Panc1 (cell line): ENCODE measurements around the gene ACCSL. TPM values are rescaled to one million over a fixed set of nuclear protein-coding genes. Genes with fewer than 3 reads are reported as not detected.

Experiments
- ATAC-seq: fragments of 200-7000 bp; cut with Tn5 transposase; 2 replicates; pipeline ENCODE4 v1.9.1; 2020; ENCODE audit warnings: mild to moderate bottlenecking, moderate library complexity
- BruUV-seq: library from RNA; stranded (reverse); fragments of 400-500 nt; replicated peaks from 2 replicates; lab custom pipeline; 2021; lab: Mats Ljungman, UMichigan
- CTCF ChIA-PET: fragments of 300-600 bp; sonication (Branson Sonifier 250); formaldehyde crosslinking; loops from one replicate; lab custom pipeline; 2022; ENCODE audit warnings: antibody characterized with exemption; lab: Charles Lee
- POLR2A ChIA-PET: fragments of 300-600 bp; sonication (Branson Sonifier 250); formaldehyde crosslinking; loops from one replicate; lab custom pipeline; 2022; ENCODE audit warnings: antibody characterized with exemption; lab: Charles Lee
- DNase-seq: peaks from one replicate; pipeline ENCODE4 v3.0.0-alpha.2; 2010; ENCODE audit warnings: low read depth, low spot score
- H3K27ac ChIP-seq: 2 replicates; pipeline ENCODE4 v1.5.1; 2011; ENCODE audit warnings: mild to moderate bottlenecking, low read length, inconsistent platforms
- H3K27me3 ChIP-seq: fragments of 200-500 bp; sonication (Bioruptor generic); 2 replicates; pipeline ENCODE4 v1.6.0; 2014; ENCODE audit warnings: low read length, inconsistent platforms; ENCODE audit not compliant: control insufficient read depth, insufficient read depth
- H3K36me3 ChIP-seq: fragments of 200-500 bp; sonication (Bioruptor generic); 2 replicates; pipeline ENCODE4 v1.5.1; 2014; ENCODE audit warnings: inconsistent platforms, mild to moderate bottlenecking, low read length, moderate library complexity; ENCODE audit not compliant: control insufficient read depth, insufficient read depth
- H3K4me1 ChIP-seq: 2 replicates; pipeline ENCODE4 v1.5.1; 2011; ENCODE audit warnings: inconsistent platforms, mild to moderate bottlenecking, low read length, moderate library complexity; ENCODE audit not compliant: control insufficient read depth, insufficient read depth
- H3K4me3 ChIP-seq, 2 experiments: 2 replicates each; pipeline ENCODE4 v1.5.1; 2011 to 2012; ENCODE audit warnings: low read depth in 2 of 2, low read length in 2 of 2, mild to moderate bottlenecking in 2 of 2, inconsistent platforms in 1 of 2, moderate library complexity in 1 of 2
- H3K9me3 ChIP-seq: fragments of 200-500 bp; sonication (Bioruptor generic); 2 replicates; pipeline ENCODE4 v1.5.1; 2014; ENCODE audit warnings: low read depth, mild to moderate bottlenecking, inconsistent platforms, low read length, moderate library complexity; ENCODE audit not compliant: control insufficient read depth, insufficient read depth
- CTCF ChIP-seq: fragments of 450-650 bp; IDR thresholded peaks from 2 replicates; pipeline ENCODE4 v1.5.1; 2017; ENCODE audit warnings: mild to moderate bottlenecking
- POLR2AphosphoS5 ChIP-seq: IDR thresholded peaks from 2 replicates; pipeline ENCODE4 v1.6.1; 2012; ENCODE audit warnings: mild to moderate bottlenecking, low read depth, low read length, moderate library complexity
- REST ChIP-seq, 2 experiments: IDR thresholded peaks; 2 replicates each; pipeline ENCODE4 v1.6.1; 2011 to 2012; ENCODE audit warnings: low read depth in 2 of 2, control low read depth in 1 of 2, low read length in 1 of 2, mild to moderate bottlenecking in 1 of 2, moderate library complexity in 1 of 2; ENCODE audit not compliant: insufficient read depth in 1 of 2
- SIN3A ChIP-seq: IDR thresholded peaks from 2 replicates; pipeline ENCODE4 v1.6.1; 2012; ENCODE audit warnings: low read depth, mild to moderate bottlenecking, low read length, moderate library complexity, borderline replicate concordance; ENCODE audit not compliant: insufficient read depth
- TCF7L2 ChIP-seq: IDR thresholded peaks from 2 replicates; pipeline ENCODE4 v1.6.1; 2011; ENCODE audit warnings: mild to moderate bottlenecking, low read depth, low read length, inconsistent platforms
- in situ Hi-C: cut with HindIII; loops from 2 replicates; pipeline ENCODE4 v1.10.0; 2016; ENCODE audit warnings: low sequenced_read_pairs, low pct_unique_long_range_greater_than_20kb
- intact Hi-C: fragments of 100-400 bp; cut with micrococcal nuclease; formaldehyde crosslinking; loops from one replicate; pipeline ENCODE4 v1.10.0; 2022; ENCODE audit not compliant: unreplicated experiment
- total RNA-seq: library from RNA; stranded (reverse); gene quantifications from one replicate; pipeline ENCODE4 v1.2.1, GENCODE V29; 2021; ENCODE audit not compliant: unreplicated experiment

ACCSL gene
- total RNA-seq, 1 experiment from 2014 or later, result not detected

- intact Hi-C loops, result no loop called here
- no peaks in the 10 kb centered on the region for H3K4me1 ChIP-seq
- in situ Hi-C loops, result no loop called here
- ChIA-PET CTCF (no interaction called here), POLR2A (no interaction called here)
- H3K4me3 ChIP-seq, result no peak overlapping the region
- no peak for DNase-seq
- no peak for TF ChIP-seq TCF7L2
- TF ChIP-seq POLR2AphosphoS5, result no peak
- no peak for TF ChIP-seq REST (IDR thresholded peaks at IDR 0.05; ENCODE audit: insufficient read depth in 1 of 2, low read depth in 2 of 2, low read length in 1 of 2)
- no peak for TF ChIP-seq CTCF
- no peak for TF ChIP-seq SIN3A
- BruUV-seq, result no TSS peak
- H3K27ac ChIP-seq, result no peak overlapping the region
- no peaks in the 10 kb centered on the region for H3K9me3 ChIP-seq
- ATAC-seq, result no peak
- no peaks in the 10 kb centered on the region for H3K27me3 ChIP-seq
- no peaks in the 10 kb centered on the region for H3K36me3 ChIP-seq
Measured at GRCh38 chr11:44083906-44084305, 36.1 kb downstream of the ACCSL start.

GRCh38 chr11:44085330-44085729, 37.5 kb downstream of the ACCSL start:
- H3K9me3 ChIP-seq, result no peaks in the 10 kb centered on the region
- POLR2A ChIA-PET, result no interaction called here
- CTCF ChIA-PET, result interaction anchor here (0.6 kb wide), 1 partner anchor 24 kb away, joined by 3 read pairs; no protein-coding TSS in a partner anchor
- no peak overlapping the region for H3K4me3 ChIP-seq
- in situ Hi-C loops (no loop called here), intact Hi-C loops (no loop called here)
- no TSS peak for BruUV-seq
- H3K36me3 ChIP-seq, result no peaks in the 10 kb centered on the region
- H3K27ac ChIP-seq, result no peak overlapping the region
- TF ChIP-seq POLR2AphosphoS5, result no peak
- no peak for TF ChIP-seq TCF7L2
- TF ChIP-seq SIN3A, result no peak
- TF ChIP-seq CTCF, result no peak
- no peak for TF ChIP-seq REST (IDR thresholded peaks at IDR 0.05; ENCODE audit: insufficient read depth in 1 of 2, low read depth in 2 of 2, low read length in 1 of 2)
- no peak for DNase-seq
- H3K4me1 ChIP-seq, result no peaks in the 10 kb centered on the region
- ATAC-seq, result no peak
- H3K27me3 ChIP-seq, result no peaks in the 10 kb centered on the region
